ENCODE data around the gene LIFR. TPM values are rescaled to one million over a fixed set of nuclear protein-coding genes. Genes with fewer than 3 reads are reported as not detected.

The LIFR gene
- total RNA-seq, 1 experiment from 2014 or later, result 46.0 TPM

GRCh38 chr5:38551030-38552017 is 5.1 kb downstream of the LIFR start:
- no peaks in the 10 kb centered on the region for H3K9me3 ChIP-seq (replicated peaks)
- peak; percentile 45 to 48 for DNase-seq (ENCODE audit: low read depth in 1 of 2, low spot score in 2 of 2)
- no peak overlapping the region for H3K4me3 ChIP-seq
- no peaks in the 10 kb centered on the region for H3K27me3 ChIP-seq (replicated peaks)
- peak overlapping the region; percentile 47; the same call in 1 of the 2 replicates for H3K27ac ChIP-seq
- H3K4me1 ChIP-seq (replicated peaks), result peaks cover 54% of the 10 kb centered on the region
- peaks cover 2% of the 10 kb centered on the region; the same call in 1 of the 2 replicates for H3K36me3 ChIP-seq

- Histone ChIP-seq H3K27me3 (replicated peaks) (no peaks in the 10 kb centered on the region), H3K36me3 (no peaks in the 10 kb centered on the region), H3K4me1 (replicated peaks) (peaks cover 42% of the 10 kb centered on the region), H3K27ac (peak overlapping the region; percentile 36; the same call in 1 of the 2 replicates), H3K9me3 (replicated peaks) (no peaks in the 10 kb centered on the region), H3K4me3 (no peak overlapping the region)
- peak in 1 of 2 experiments; percentile 37 for DNase-seq (ENCODE audit: low read depth in 1 of 2, low spot score in 2 of 2)
These were observed 8.2 kb downstream of the LIFR start for GRCh38 chr5:38548064-38548759.

- no peaks in the 10 kb centered on the region for H3K9me3 ChIP-seq (replicated peaks)
- no peak overlapping the region for H3K27ac ChIP-seq
- peaks cover 42% of the 10 kb centered on the region for H3K4me1 ChIP-seq (replicated peaks)
- no peak for DNase-seq (ENCODE audit: low read depth in 1 of 2, low spot score in 2 of 2)
- H3K36me3 ChIP-seq, result no peaks in the 10 kb centered on the region
- no peaks in the 10 kb centered on the region for H3K27me3 ChIP-seq (replicated peaks)
- no peak overlapping the region for H3K4me3 ChIP-seq
These were observed 9.2 kb downstream of the LIFR start for GRCh38 chr5:38547257-38547656.

GRCh38 chr5:38546691-38547146 is 9.7 kb downstream of the LIFR start:
- H3K9me3 ChIP-seq (replicated peaks), result no peaks in the 10 kb centered on the region
- H3K4me1 ChIP-seq (replicated peaks), result peaks cover 41% of the 10 kb centered on the region
- DNase-seq (ENCODE audit: low read depth in 1 of 2, low spot score in 2 of 2), result no peak
- no peaks in the 10 kb centered on the region for H3K36me3 ChIP-seq
- H3K27me3 ChIP-seq (replicated peaks), result no peaks in the 10 kb centered on the region
- no peak overlapping the region for H3K4me3 ChIP-seq
- H3K27ac ChIP-seq, result no peak overlapping the region

GRCh38 chr5:38543886-38544285 is 12.6 kb downstream of the LIFR start:
- DNase-seq (ENCODE audit: low read depth in 1 of 2, low spot score in 2 of 2), result no peak
- no peaks in the 10 kb centered on the region for H3K27me3 ChIP-seq (replicated peaks)

GRCh38 chr5:38543074-38543473 is 13.4 kb downstream of the LIFR start:
- H3K4me1 ChIP-seq (replicated peaks), result peaks cover 5% of the 10 kb centered on the region
- DNase-seq (ENCODE audit: low read depth in 1 of 2, low spot score in 2 of 2), result no peak
- no peaks in the 10 kb centered on the region for H3K9me3 ChIP-seq (replicated peaks)
- no peak overlapping the region for H3K27ac ChIP-seq
- no peaks in the 10 kb centered on the region for H3K27me3 ChIP-seq (replicated peaks)
- H3K36me3 ChIP-seq, result no peaks in the 10 kb centered on the region
- H3K4me3 ChIP-seq, result no peak overlapping the region

More at GRCh38 chr5:38543886-38544285, 12.6 kb downstream of the LIFR start:
- Histone ChIP-seq H3K4me3 (no peak overlapping the region), H3K36me3 (no peaks in the 10 kb centered on the region), H3K9me3 (replicated peaks) (no peaks in the 10 kb centered on the region), H3K4me1 (replicated peaks) (peaks cover 13% of the 10 kb centered on the region), H3K27ac (no peak overlapping the region)

- H3K27ac ChIP-seq, result no peak overlapping the region
- DNase-seq (ENCODE audit: low read depth in 1 of 2, low spot score in 2 of 2), result no peak
- no peaks in the 10 kb centered on the region for H3K27me3 ChIP-seq (replicated peaks)
- no peaks in the 10 kb centered on the region for H3K9me3 ChIP-seq (replicated peaks)
- H3K36me3 ChIP-seq, result no peaks in the 10 kb centered on the region
- H3K4me3 ChIP-seq, result no peak overlapping the region
- no peaks in the 10 kb centered on the region for H3K4me1 ChIP-seq (replicated peaks)
These were observed 15.2 kb downstream of the LIFR start for GRCh38 chr5:38541174-38541725.

GRCh38 chr5:38540314-38540713 is 16.1 kb downstream of the LIFR start:
- Histone ChIP-seq H3K27ac (no peak overlapping the region), H3K27me3 (replicated peaks) (no peaks in the 10 kb centered on the region), H3K9me3 (replicated peaks) (no peaks in the 10 kb centered on the region), H3K36me3 (no peaks in the 10 kb centered on the region), H3K4me3 (no peak overlapping the region), H3K4me1 (replicated peaks) (no peaks in the 10 kb centered on the region)
- DNase-seq (ENCODE audit: low read depth in 1 of 2, low spot score in 2 of 2), result no peak

GRCh38 chr5:38538161-38538560 is 18.3 kb downstream of the LIFR start:
- H3K4me1 ChIP-seq (replicated peaks), result peaks cover 5% of the 10 kb centered on the region
- no peak overlapping the region for H3K4me3 ChIP-seq
- H3K27me3 ChIP-seq (replicated peaks), result no peaks in the 10 kb centered on the region
- no peak overlapping the region for H3K27ac ChIP-seq
- H3K36me3 ChIP-seq, result no peaks in the 10 kb centered on the region
- DNase-seq (ENCODE audit: low read depth in 1 of 2, low spot score in 2 of 2), result no peak
- no peaks in the 10 kb centered on the region for H3K9me3 ChIP-seq (replicated peaks)

GRCh38 chr5:38537505-38537904 is 18.9 kb downstream of the LIFR start:
- no peaks in the 10 kb centered on the region for H3K27me3 ChIP-seq (replicated peaks)
- H3K4me1 ChIP-seq (replicated peaks), result peaks cover 5% of the 10 kb centered on the region
- no peaks in the 10 kb centered on the region for H3K9me3 ChIP-seq (replicated peaks)
- no peaks in the 10 kb centered on the region for H3K36me3 ChIP-seq
- no peak overlapping the region for H3K4me3 ChIP-seq
- DNase-seq (ENCODE audit: low read depth in 1 of 2, low spot score in 2 of 2), result no peak
- no peak overlapping the region for H3K27ac ChIP-seq

GRCh38 chr5:38536968-38537367 is 19.5 kb downstream of the LIFR start:
- no peak overlapping the region for H3K27ac ChIP-seq
- H3K4me3 ChIP-seq, result no peak overlapping the region
- H3K27me3 ChIP-seq (replicated peaks), result no peaks in the 10 kb centered on the region
- no peaks in the 10 kb centered on the region for H3K9me3 ChIP-seq (replicated peaks)
- DNase-seq (ENCODE audit: low read depth in 1 of 2, low spot score in 2 of 2), result no peak
- no peaks in the 10 kb centered on the region for H3K36me3 ChIP-seq
- peaks cover 5% of the 10 kb centered on the region for H3K4me1 ChIP-seq (replicated peaks)

GRCh38 chr5:38535845-38536244 is 20.6 kb downstream of the LIFR start:
- no peak overlapping the region for H3K27ac ChIP-seq
- no peak for DNase-seq (ENCODE audit: low read depth in 1 of 2, low spot score in 2 of 2)
- H3K9me3 ChIP-seq (replicated peaks), result no peaks in the 10 kb centered on the region
- no peaks in the 10 kb centered on the region for H3K27me3 ChIP-seq (replicated peaks)
- H3K36me3 ChIP-seq, result no peaks in the 10 kb centered on the region
- no peak overlapping the region for H3K4me3 ChIP-seq
- H3K4me1 ChIP-seq (replicated peaks), result peaks cover 5% of the 10 kb centered on the region

GRCh38 chr5:38535248-38535750 is 21.1 kb downstream of the LIFR start:
- DNase-seq (ENCODE audit: low read depth in 1 of 2, low spot score in 2 of 2), result no peak
- Histone ChIP-seq H3K27me3 (replicated peaks) (no peaks in the 10 kb centered on the region), H3K36me3 (no peaks in the 10 kb centered on the region), H3K4me1 (replicated peaks) (peaks cover 5% of the 10 kb centered on the region), H3K9me3 (replicated peaks) (no peaks in the 10 kb centered on the region), H3K27ac (no peak overlapping the region), H3K4me3 (no peak overlapping the region)

- DNase-seq (ENCODE audit: low read depth in 1 of 2, low spot score in 2 of 2), result no peak
- H3K27me3 ChIP-seq (replicated peaks), result no peaks in the 10 kb centered on the region
- H3K27ac ChIP-seq, result no peak overlapping the region
- H3K4me1 ChIP-seq (replicated peaks), result peaks cover 5% of the 10 kb centered on the region
- no peaks in the 10 kb centered on the region for H3K9me3 ChIP-seq (replicated peaks)
- H3K36me3 ChIP-seq, result no peaks in the 10 kb centered on the region
- H3K4me3 ChIP-seq, result no peak overlapping the region
These were observed 22.3 kb downstream of the LIFR start for GRCh38 chr5:38534156-38534453.
